Smooth muscle cell (in vitro differentiated cells): Measurements from ENCODE around the gene GABRA6. TPM values are rescaled to one million over a fixed set of nuclear protein-coding genes. Genes with fewer than 3 reads are reported as not detected.
"Not testable (repeated sequence)": the region's sequence is repeated elsewhere in the genome, so short reads cannot be mapped to it uniquely, and the experiment has no call there.

Source experiments
- DNase-seq: peaks from one replicate; lab custom pipeline; 2025; ENCODE audit not compliant: unreplicated experiment; lab: John Stamatoyannopoulos, UW
- H2AFZ ChIP-seq: fragments of 200-600 bp; sonication (generic); 2 replicates; pipeline ENCODE4 v1.6.0; 2016; ENCODE audit warnings: antibody characterized with exemption, low read depth, mild to moderate bottlenecking
- H3F3A ChIP-seq: fragments of 200-600 bp; sonication (generic); 2 replicates; pipeline ENCODE4 v1.6.0; 2017; ENCODE audit warnings: antibody characterized with exemption, low read depth
- H3K27ac ChIP-seq: fragments of 200-600 bp; sonication (generic); 2 replicates; pipeline ENCODE4 v1.5.1; 2016; ENCODE audit warnings: low read depth, mild to moderate bottlenecking
- H3K27me3 ChIP-seq: fragments of 200-600 bp; sonication (generic); 2 replicates; pipeline ENCODE4 v1.6.1; 2016; ENCODE audit warnings: low read depth, mild to moderate bottlenecking
- H3K36me3 ChIP-seq: fragments of 200-600 bp; sonication (generic); 2 replicates; pipeline ENCODE4 v1.5.1; 2016; ENCODE audit warnings: low read depth
- H3K4me1 ChIP-seq: fragments of 200-600 bp; sonication (generic); 2 replicates; pipeline ENCODE4 v1.5.1; 2016; ENCODE audit warnings: low read depth
- H3K4me2 ChIP-seq: fragments of 200-600 bp; sonication (generic); 2 replicates; pipeline ENCODE4 v1.6.0; 2016; ENCODE audit warnings: mild to moderate bottlenecking
- H3K4me3 ChIP-seq: fragments of 200-600 bp; sonication (generic); 2 replicates; pipeline ENCODE4 v1.5.1; 2016; ENCODE audit warnings: mild to moderate bottlenecking
- H3K79me2 ChIP-seq: fragments of 200-600 bp; sonication (generic); 2 replicates; pipeline ENCODE4 v1.6.0; 2016; ENCODE audit warnings: low read depth, mild to moderate bottlenecking
- H3K9ac ChIP-seq: fragments of 200-600 bp; sonication (generic); 2 replicates; pipeline ENCODE4 v1.6.0; 2016; ENCODE audit warnings: low read depth
- H3K9me3 ChIP-seq: fragments of 200-600 bp; sonication (generic); replicated peaks from 2 replicates; pipeline ENCODE4 v1.5.1; 2016; ENCODE audit warnings: low read depth
- H4K20me1 ChIP-seq: fragments of 200-600 bp; sonication (generic); 2 replicates; pipeline ENCODE4 v1.6.0; 2016; ENCODE audit warnings: low read depth
- WGBS: methylation state at CpG from one replicate; pipeline ENCODE4 v1.1.7; 2016; ENCODE audit warnings: low lambda C conversion rate; 5-methylcytosine and 5-hydroxymethylcytosine counted together
- polyA plus RNA-seq: library from polyadenylated mRNA; unstranded; fragments of >200 nt; fragmentation: Nextera tagmentation; extraction: Ambion mirVana; gene quantifications from 2 replicates; pipeline ENCODE4 v1.2.1, GENCODE V29; 2016
- total RNA-seq: library from RNA; depleted of rRNA; stranded (reverse); fragments of >200 nt; gene quantifications from 2 replicates; pipeline ENCODE4 v1.2.3, GENCODE V29; 2014
- TF ChIP-seq, protein P1 (sequence below): fragments of 200-600 bp; sonication (generic); IDR thresholded peaks from 2 replicates; pipeline ENCODE4 v1.5.1; 2017; ENCODE audit warnings: borderline replicate concordance, mild to moderate bottlenecking, antibody characterized with exemption; ENCODE audit not compliant: insufficient read depth, poor library complexity, severe bottlenecking

Gene GABRA6
- total RNA-seq (not detected in 2 replicates), polyA plus RNA-seq (not detected in 2 replicates)

- Histone ChIP-seq H3K79me2 (no peaks in the 10 kb centered on the region), H3K4me1 (no peaks in the 10 kb centered on the region), H3K36me3 (no peaks in the 10 kb centered on the region), H3K9me3 (no peaks in the 10 kb centered on the region), H3K27me3 (peaks cover 7% of the 10 kb centered on the region), H3F3A (no peaks in the 10 kb centered on the region), H3K9ac (no peak within 1 kb of the TSS), H3K27ac (no peak within 1 kb of the TSS), H3K4me2 (peak within 1 kb of the TSS; percentile 16), H4K20me1 (no peaks in the 10 kb centered on the region), H2AFZ (peak within 1 kb of the TSS; percentile 4), H3K4me3 (no peak within 1 kb of the TSS)
- TF ChIP-seq, protein P1, sequence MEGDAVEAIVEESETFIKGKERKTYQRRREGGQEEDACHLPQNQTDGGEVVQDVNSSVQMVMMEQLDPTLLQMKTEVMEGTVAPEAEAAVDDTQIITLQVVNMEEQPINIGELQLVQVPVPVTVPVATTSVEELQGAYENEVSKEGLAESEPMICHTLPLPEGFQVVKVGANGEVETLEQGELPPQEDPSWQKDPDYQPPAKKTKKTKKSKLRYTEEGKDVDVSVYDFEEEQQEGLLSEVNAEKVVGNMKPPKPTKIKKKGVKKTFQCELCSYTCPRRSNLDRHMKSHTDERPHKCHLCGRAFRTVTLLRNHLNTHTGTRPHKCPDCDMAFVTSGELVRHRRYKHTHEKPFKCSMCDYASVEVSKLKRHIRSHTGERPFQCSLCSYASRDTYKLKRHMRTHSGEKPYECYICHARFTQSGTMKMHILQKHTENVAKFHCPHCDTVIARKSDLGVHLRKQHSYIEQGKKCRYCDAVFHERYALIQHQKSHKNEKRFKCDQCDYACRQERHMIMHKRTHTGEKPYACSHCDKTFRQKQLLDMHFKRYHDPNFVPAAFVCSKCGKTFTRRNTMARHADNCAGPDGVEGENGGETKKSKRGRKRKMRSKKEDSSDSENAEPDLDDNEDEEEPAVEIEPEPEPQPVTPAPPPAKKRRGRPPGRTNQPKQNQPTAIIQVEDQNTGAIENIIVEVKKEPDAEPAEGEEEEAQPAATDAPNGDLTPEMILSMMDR = no peak
- no peak for DNase-seq
- 67% methylated on average over 4 of the region's 4 CpGs for WGBS
Measured at GRCh38 chr5:161685461-161685860, at the start of gene GABRA6. Gene GABRA6, plus strand, starts transcription at chr5:161685721. Its CDS starts 269 bp downstream, at chr5:161685990.

- Histone ChIP-seq H3F3A (no peaks in the 10 kb centered on the region), H3K36me3 (no peaks in the 10 kb centered on the region), H2AFZ (peak overlapping the region; percentile 17), H3K9ac (no peak overlapping the region), H3K79me2 (no peaks in the 10 kb centered on the region), H3K4me3 (no peak overlapping the region), H3K27ac (no peak overlapping the region), H3K4me1 (no peaks in the 10 kb centered on the region), H4K20me1 (no peaks in the 10 kb centered on the region), H3K27me3 (no peaks in the 10 kb centered on the region), H3K9me3 (no peaks in the 10 kb centered on the region), H3K4me2 (no peak overlapping the region)
- TF ChIP-seq, protein P1 = no peak
- DNase-seq = no peak
- 88% methylated on average over 1 of the region's 1 CpG for WGBS
Measured at GRCh38 chr5:161637591-161637990, 47.9 kb upstream of the GABRA6 start.

DNA sequence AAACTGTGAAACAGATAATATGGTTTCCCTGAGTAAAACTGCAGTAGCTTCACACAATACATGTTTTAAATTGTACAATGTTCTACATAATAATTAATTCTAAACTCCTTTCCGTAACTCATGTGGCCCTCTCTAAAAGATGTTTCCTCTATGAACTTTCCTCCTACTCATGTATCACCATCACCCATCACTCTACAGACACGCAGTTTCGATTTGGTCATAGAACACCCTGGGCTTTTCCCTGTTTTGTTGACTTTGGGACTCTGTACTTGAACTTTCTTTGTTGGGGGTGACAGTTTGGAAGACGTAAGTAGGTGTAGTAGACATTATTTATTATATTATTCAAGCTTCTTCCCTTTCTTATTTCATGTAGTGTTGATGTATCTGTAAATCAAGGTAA lies 44.1 kb upstream of the GABRA6 start:
- TF ChIP-seq, protein P1 = no peak
- no peak overlapping the region for H3K9ac ChIP-seq

GRCh38 chr5:161645264-161645663 lies 40.3 kb upstream of the GABRA6 start:
- no peaks in the 10 kb centered on the region for H3K36me3 ChIP-seq
- H4K20me1 ChIP-seq = no peaks in the 10 kb centered on the region
- H3K27me3 ChIP-seq = no peaks in the 10 kb centered on the region
- no peak overlapping the region for H3K4me3 ChIP-seq
- H3K9ac ChIP-seq = no peak overlapping the region
- TF ChIP-seq, protein P1 = no peak
- no peak overlapping the region for H3K27ac ChIP-seq
- DNase-seq = no peak
- no peak overlapping the region for H3K4me2 ChIP-seq
- H3F3A ChIP-seq = no peaks in the 10 kb centered on the region
- no peaks in the 10 kb centered on the region for H3K9me3 ChIP-seq
- WGBS = 89% methylated on average over 1 of the region's 1 CpG
- H2AFZ ChIP-seq = no peak overlapping the region
- H3K79me2 ChIP-seq = no peaks in the 10 kb centered on the region
- no peaks in the 10 kb centered on the region for H3K4me1 ChIP-seq

More for the DNA sequence above, 44.1 kb upstream of the GABRA6 start:
- Histone ChIP-seq H3K4me1 (no peaks in the 10 kb centered on the region), H3K4me3 (no peak overlapping the region), H3K79me2 (no peaks in the 10 kb centered on the region), H3K36me3 (no peaks in the 10 kb centered on the region), H3F3A (no peaks in the 10 kb centered on the region), H2AFZ (no peak overlapping the region), H3K9me3 (no peaks in the 10 kb centered on the region), H3K27ac (no peak overlapping the region), H3K4me2 (no peak overlapping the region), H3K27me3 (no peaks in the 10 kb centered on the region), H4K20me1 (no peaks in the 10 kb centered on the region)
- no peak for DNase-seq
- WGBS = 91% methylated on average over 4 of the region's 4 CpGs

DNA sequence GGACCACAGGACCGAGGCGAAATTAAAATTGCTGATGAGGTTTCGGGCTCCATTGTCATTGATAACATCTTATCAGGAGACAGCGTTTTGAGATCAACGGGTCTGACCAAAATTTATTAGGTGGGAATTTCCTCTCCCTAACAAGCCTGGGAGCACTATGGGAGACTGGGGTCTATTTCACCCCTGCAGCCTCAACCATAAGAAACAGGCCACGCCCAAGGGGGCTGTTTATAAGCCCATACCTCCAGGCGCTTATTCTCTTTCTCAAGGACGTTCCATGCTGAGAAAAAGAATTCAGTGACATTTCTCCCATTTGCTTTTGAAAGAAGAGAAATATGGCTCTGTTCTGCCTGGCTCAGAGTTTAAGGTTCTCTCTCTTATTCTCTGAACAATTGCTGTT lies 33.6 kb upstream of the GABRA6 start:
- not testable (repeated sequence) for H3K4me1 ChIP-seq, H3K4me2 ChIP-seq, H3K79me2 ChIP-seq, H3K9me3 ChIP-seq, H3K27me3 ChIP-seq, H2AFZ ChIP-seq, DNase-seq, H4K20me1 ChIP-seq, H3K4me3 ChIP-seq, H3F3A ChIP-seq, H3K36me3 ChIP-seq, H3K9ac ChIP-seq, H3K27ac ChIP-seq
- 45% methylated on average over 8 of the region's 8 CpGs for WGBS
